ENCODE measurements around the gene PCDHGA3.

GRCh38 chr5:141351591-141351990 lies 8.0 kb downstream of the PCDHGA3 start:
- TF ChIP-seq, protein P1, sequence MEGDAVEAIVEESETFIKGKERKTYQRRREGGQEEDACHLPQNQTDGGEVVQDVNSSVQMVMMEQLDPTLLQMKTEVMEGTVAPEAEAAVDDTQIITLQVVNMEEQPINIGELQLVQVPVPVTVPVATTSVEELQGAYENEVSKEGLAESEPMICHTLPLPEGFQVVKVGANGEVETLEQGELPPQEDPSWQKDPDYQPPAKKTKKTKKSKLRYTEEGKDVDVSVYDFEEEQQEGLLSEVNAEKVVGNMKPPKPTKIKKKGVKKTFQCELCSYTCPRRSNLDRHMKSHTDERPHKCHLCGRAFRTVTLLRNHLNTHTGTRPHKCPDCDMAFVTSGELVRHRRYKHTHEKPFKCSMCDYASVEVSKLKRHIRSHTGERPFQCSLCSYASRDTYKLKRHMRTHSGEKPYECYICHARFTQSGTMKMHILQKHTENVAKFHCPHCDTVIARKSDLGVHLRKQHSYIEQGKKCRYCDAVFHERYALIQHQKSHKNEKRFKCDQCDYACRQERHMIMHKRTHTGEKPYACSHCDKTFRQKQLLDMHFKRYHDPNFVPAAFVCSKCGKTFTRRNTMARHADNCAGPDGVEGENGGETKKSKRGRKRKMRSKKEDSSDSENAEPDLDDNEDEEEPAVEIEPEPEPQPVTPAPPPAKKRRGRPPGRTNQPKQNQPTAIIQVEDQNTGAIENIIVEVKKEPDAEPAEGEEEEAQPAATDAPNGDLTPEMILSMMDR (IDR thresholded peaks at IDR 0.05; ENCODE audit: low read depth, low read length): no peak
- no peak for TF ChIP-seq EZH2phosphoT487 (IDR thresholded peaks at IDR 0.05; ENCODE audit: low read depth)

All from OCI-LY3 (cell line).